Body of pancreas (tissue), 4 donors: ENCODE measurements around the gene MAN2A2. TPM values are rescaled to one million over a fixed set of nuclear protein-coding genes. Genes with fewer than 3 reads are reported as not detected.

Experiments
- ATAC-seq: fragments of 150-250 bp; one replicate; pipeline ENCODE4 v1.9.1; 2016
- DNase-seq, 4 donors: peaks; one replicate each; pipeline ENCODE4 v3.0.0-alpha.2; 2019
- H3K27ac ChIP-seq, 4 donors: fragments of 200-600 bp; sonication (generic); 1 replicate in 3 of 4; 2 replicates in 1 of 4; pipeline versions ENCODE4 v1.5.1 to v1.6.1; 2016 to 2019; ENCODE audit warnings: mild to moderate bottlenecking in 1 of 4, mixed read lengths in 1 of 4, moderate library complexity in 1 of 4
- H3K27me3 ChIP-seq, 2 donors: fragments of 200-600 bp; sonication (generic); one replicate each; pipeline ENCODE4 v1.6.0; 2016; ENCODE audit warnings: mild to moderate bottlenecking in 1 of 2
- H3K36me3 ChIP-seq, 2 donors: fragments of 200-600 bp; sonication (generic); replicated peaks in 1 of 2; 2 replicates each; pipeline ENCODE4 v1.5.1; 2016; ENCODE audit warnings: low read depth in 2 of 2; ENCODE audit not compliant: insufficient read depth in 1 of 2
- H3K4me1 ChIP-seq: fragments of 200-600 bp; sonication (generic); one replicate; pipeline ENCODE4 v1.6.0; 2016
- H3K4me3 ChIP-seq, 2 donors: fragments of 200-600 bp; sonication (generic); 1 replicate in 1 of 2; 2 replicates in 1 of 2; pipeline ENCODE4 v1.5.1; 2016 to 2019
- H3K9me3 ChIP-seq, 3 donors: fragments of 200-600 bp; sonication (generic); 1 replicate in 2 of 3; 2 replicates in 1 of 3; pipeline ENCODE4 v1.5.1; 2016
- CTCF ChIP-seq, 7 experiments: fragments of 450-650 bp in 4 of 7; fragments of 200-600 bp in 3 of 7; sonication (generic) in 3 of 7; IDR thresholded peaks; one replicate each; pipeline ENCODE4 v1.5.1; 2016 to 2019; ENCODE audit warnings: antibody characterized with exemption in 7 of 7
- POLR2A ChIP-seq, 3 donors: fragments of 450-650 bp; IDR thresholded peaks; one replicate each; pipeline ENCODE4 v1.6.1; 2016; ENCODE audit warnings: antibody characterized with exemption in 3 of 3, mild to moderate bottlenecking in 2 of 3
- WGBS, 2 donors: methylation state at CpG; one replicate each; pipeline ENCODE4 v1.1.5; 2017; 5-methylcytosine and 5-hydroxymethylcytosine counted together
- intact Hi-C: fragments of 100-400 bp; cut with DNase I; formaldehyde crosslinking; loops from one replicate; pipeline ENCODE4 v1.15.1; 2023
- total RNA-seq, 2 donors: library from RNA; depleted of rRNA; stranded (reverse); fragments of >200 nt; gene quantifications; one replicate each; pipeline ENCODE4 v1.1.0, GENCODE V29; 2016

MAN2A2 gene
- total RNA-seq, 2 donors from 2014 or later: 78.9 to 138 TPM

- peak in 2 of 4 donors; percentile 24 to 37 for DNase-seq
Observed at GRCh38 chr15:90866161-90866715, 36.9 kb upstream of the MAN2A2 start.

GRCh38 chr15:90866800-90867199 lies 36.3 kb upstream of the MAN2A2 start:
- WGBS, 2 donors: 68 to 78% methylated on average over 3 of the region's 3 CpGs
- H3K9me3 ChIP-seq: no peaks in the 10 kb centered on the region
- peak overlapping the region in 3 of 4 donors; percentile 24 to 35 (median 24) for H3K27ac ChIP-seq

More at GRCh38 chr15:90866161-90866715, 36.9 kb upstream of the MAN2A2 start:
- intact Hi-C loops: no loop called here
- Histone ChIP-seq H3K9me3 (no peaks in the 10 kb centered on the region), H3K4me1 (peaks cover 61% of the 10 kb centered on the region), H3K36me3 (no peaks in the 10 kb centered on the region), H3K4me3 (no peak overlapping the region), H3K27me3 (no peaks in the 10 kb centered on the region), H3K27ac (peak overlapping the region in 3 of 4 donors; percentile 24 to 35 (median 24))
- TF ChIP-seq POLR2A (IDR thresholded peaks at IDR 0.05) (no peak), CTCF (IDR thresholded peaks at IDR 0.05) (no peak)
- no peak for ATAC-seq
- WGBS, 2 donors: 31 to 33% methylated on average over 14 to 15 of the region's 16 CpGs

GRCh38 chr15:90868261-90868689 lies 34.8 kb upstream of the MAN2A2 start, which contains the start of gene FURIN:
Gene FURIN (plus strand): TSS chr15:90868588. CDS start chr15:90875741, 7,153 bp downstream.
- H3K4me1 ChIP-seq: peaks cover 59% of the 10 kb centered on the region
- no peak for ATAC-seq
- DNase-seq: peak in 2 of 4 donors; percentile 26 to 31

More at GRCh38 chr15:90866800-90867199, 36.3 kb upstream of the MAN2A2 start:
- Histone ChIP-seq H3K4me3 (no peak overlapping the region), H3K27me3 (no peaks in the 10 kb centered on the region), H3K4me1 (peaks cover 55% of the 10 kb centered on the region), H3K36me3 (no peaks in the 10 kb centered on the region)
- ATAC-seq (no peak), DNase-seq (no peak)
- TF ChIP-seq POLR2A (IDR thresholded peaks at IDR 0.05) (no peak), CTCF (IDR thresholded peaks at IDR 0.05) (no peak)
- intact Hi-C loops: no loop called here

GRCh38 chr15:90869140-90869541 lies 34.0 kb upstream of the MAN2A2 start:
- Histone ChIP-seq H3K9me3 (no peaks in the 10 kb centered on the region), H3K36me3 (no peaks in the 10 kb centered on the region)

More at GRCh38 chr15:90868261-90868689, 34.8 kb upstream of the MAN2A2 start, which contains the start of gene FURIN:
- Histone ChIP-seq H3K9me3 (no peaks in the 10 kb centered on the region), H3K27me3 (no peaks in the 10 kb centered on the region), H3K27ac (peak within 1 kb of the TSS in 3 of 4 donors; percentile 3 to 95 (median 92)), H3K36me3 (no peaks in the 10 kb centered on the region), H3K4me3 (no peak within 1 kb of the TSS)
- WGBS, 2 donors: 82 to 86% methylated on average over 6 of the region's 6 CpGs
- intact Hi-C loops: no loop called here
- TF ChIP-seq CTCF (IDR thresholded peaks at IDR 0.05) (no peak), POLR2A (IDR thresholded peaks at IDR 0.05) (no peak)

More at GRCh38 chr15:90869140-90869541, 34.0 kb upstream of the MAN2A2 start:
- H3K4me1 ChIP-seq: peaks cover 66% of the 10 kb centered on the region
- no peak overlapping the region for H3K4me3 ChIP-seq
- H3K27me3 ChIP-seq: no peaks in the 10 kb centered on the region
- peak overlapping the region in 3 of 4 donors; percentile 3 to 95 (median 92) for H3K27ac ChIP-seq
- no peak for ATAC-seq
- intact Hi-C loops: no loop called here
- no peak for DNase-seq
- TF ChIP-seq CTCF (IDR thresholded peaks at IDR 0.05) (no peak), POLR2A (IDR thresholded peaks at IDR 0.05) (no peak)
